AG09309 (cell line): ENCODE results near the gene PLEKHB2.
"Not testable (repeated sequence)": the region's sequence is repeated elsewhere in the genome, so short reads cannot be mapped to it uniquely, and the experiment has no call there.

Experiments used
- DNase-seq: peaks from one replicate; pipeline ENCODE4 v3.0.0-alpha.2; 2010; ENCODE audit warnings: low read depth
- H3K4me3 ChIP-seq: 2 replicates; pipeline ENCODE4 v1.5.1; 2011; ENCODE audit warnings: mild to moderate bottlenecking, low read depth, low read length, moderate library complexity; ENCODE audit not compliant: control insufficient read depth
- TF ChIP-seq, protein P1 (sequence below): IDR thresholded peaks from 2 replicates; pipeline ENCODE4 v1.5.1; 2011; ENCODE audit warnings: mild to moderate bottlenecking, low read depth, low read length, inconsistent platforms; ENCODE audit not compliant: insufficient read depth, control insufficient read depth; ENCODE audit errors: missing control alignments

PLEKHB2 gene

GRCh38 chr2:131168538-131168937 lies 63.4 kb downstream of the PLEKHB2 start:
- H3K4me3 ChIP-seq: no peak overlapping the region
- TF ChIP-seq, protein P1, sequence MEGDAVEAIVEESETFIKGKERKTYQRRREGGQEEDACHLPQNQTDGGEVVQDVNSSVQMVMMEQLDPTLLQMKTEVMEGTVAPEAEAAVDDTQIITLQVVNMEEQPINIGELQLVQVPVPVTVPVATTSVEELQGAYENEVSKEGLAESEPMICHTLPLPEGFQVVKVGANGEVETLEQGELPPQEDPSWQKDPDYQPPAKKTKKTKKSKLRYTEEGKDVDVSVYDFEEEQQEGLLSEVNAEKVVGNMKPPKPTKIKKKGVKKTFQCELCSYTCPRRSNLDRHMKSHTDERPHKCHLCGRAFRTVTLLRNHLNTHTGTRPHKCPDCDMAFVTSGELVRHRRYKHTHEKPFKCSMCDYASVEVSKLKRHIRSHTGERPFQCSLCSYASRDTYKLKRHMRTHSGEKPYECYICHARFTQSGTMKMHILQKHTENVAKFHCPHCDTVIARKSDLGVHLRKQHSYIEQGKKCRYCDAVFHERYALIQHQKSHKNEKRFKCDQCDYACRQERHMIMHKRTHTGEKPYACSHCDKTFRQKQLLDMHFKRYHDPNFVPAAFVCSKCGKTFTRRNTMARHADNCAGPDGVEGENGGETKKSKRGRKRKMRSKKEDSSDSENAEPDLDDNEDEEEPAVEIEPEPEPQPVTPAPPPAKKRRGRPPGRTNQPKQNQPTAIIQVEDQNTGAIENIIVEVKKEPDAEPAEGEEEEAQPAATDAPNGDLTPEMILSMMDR: no peak
- DNase-seq: no peak

DNA sequence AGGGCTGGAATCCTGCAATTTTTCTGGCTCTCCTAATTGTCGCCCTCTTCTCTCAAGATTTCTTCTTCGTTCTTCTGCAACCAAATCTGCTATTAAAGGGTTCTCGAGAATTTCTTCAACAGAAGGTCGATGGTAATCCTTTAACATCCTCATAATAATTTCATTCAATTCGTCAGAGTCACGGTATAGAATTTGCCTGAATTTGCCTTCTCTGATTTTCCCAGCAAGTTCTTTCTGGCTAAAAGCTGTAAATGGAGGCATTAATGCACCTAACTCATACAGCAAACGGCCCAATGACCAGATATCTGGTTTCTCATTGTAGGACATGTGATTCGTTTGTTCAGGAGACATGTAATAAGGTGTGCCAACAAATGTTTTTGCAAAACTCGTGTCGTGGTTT lies 72.9 kb downstream of the PLEKHB2 start:
- H3K4me3 ChIP-seq, DNase-seq: not testable (repeated sequence)

GRCh38 chr2:131178721-131179418 lies 73.7 kb downstream of the PLEKHB2 start:
- not testable (repeated sequence) for DNase-seq, H3K4me3 ChIP-seq

DNA sequence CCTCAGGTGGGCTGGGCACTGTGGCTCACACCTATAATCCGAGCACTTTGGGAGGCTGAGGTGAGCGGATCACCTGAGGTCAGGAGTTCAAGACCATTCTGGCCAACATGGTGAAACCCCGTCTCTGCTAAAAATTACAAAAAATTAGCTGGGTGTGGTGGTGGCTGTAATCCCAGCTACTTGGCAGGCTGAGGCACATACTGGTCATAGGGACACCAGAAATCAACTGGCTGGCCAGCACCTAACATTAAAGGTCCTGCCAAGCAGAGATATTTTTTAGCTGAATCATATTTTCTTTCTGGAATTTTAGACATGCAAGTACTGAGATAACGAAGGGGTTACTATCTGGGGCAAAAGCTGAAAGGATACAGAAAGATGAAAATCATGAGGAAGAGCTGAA lies 76.3 kb downstream of the PLEKHB2 start:
- DNase-seq: not testable (repeated sequence)

DNA sequence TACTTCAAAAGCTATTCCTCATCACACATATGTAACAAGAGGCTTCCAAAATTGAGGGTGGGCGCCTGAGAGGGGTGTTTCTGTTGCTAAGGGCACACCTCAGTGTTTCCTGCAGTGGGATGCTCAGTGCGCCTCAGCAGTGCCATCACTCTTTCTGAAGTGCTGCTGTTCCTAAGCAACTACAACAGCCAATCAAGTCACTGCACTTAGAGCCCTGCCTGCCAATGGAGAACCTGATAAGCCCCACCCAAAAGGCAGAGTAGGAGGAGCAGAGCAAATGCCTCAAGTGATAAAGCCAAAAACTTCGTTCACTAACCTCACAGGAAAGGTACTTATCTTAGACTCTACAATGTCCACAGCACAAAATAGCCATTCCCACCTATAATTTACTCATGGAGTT lies 88.3 kb downstream of the PLEKHB2 start:
- not testable (repeated sequence) for DNase-seq, H3K4me3 ChIP-seq

More for the DNA sequence above, 76.3 kb downstream of the PLEKHB2 start:
- not testable (repeated sequence) for H3K4me3 ChIP-seq

DNA sequence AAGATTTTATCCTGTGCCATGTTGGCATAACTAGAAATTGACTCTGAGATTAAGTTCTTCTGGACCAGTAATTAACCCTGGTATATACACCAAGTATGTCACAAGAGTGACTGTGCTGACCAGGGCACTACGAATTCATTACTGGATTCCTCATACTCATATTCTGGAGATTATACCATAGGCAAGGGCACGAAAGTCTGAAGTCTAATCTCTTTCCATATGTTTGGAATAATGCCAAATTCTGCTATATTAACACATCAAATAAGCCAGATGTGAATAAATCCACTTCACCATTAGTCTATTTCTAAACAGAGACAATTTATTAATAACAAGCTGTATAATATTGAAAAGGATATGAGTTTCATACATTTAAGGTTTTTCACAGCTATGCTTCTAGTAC lies 91.0 kb downstream of the PLEKHB2 start:
- DNase-seq, H3K4me3 ChIP-seq: not testable (repeated sequence)
